ENCODE measurements around the gene HAUS1.

DNA sequence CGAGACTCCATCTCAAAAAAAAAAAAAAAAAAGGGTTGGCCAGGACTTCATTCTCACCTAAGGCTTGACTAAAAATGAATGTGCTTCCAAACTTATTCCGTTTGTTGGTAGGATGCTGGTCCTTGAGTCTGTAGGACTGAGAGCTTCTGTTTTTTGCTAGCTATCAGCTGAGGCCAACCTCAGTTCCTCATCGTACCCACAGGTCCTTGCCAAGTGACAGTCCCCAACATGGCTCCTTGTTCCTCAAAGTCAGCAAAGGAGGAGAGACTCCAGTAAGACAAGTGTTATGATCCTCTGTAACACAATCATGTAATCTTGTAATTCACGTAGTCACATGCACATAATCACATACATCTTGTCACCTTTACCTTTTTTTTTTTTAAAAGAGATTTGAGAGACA is 37.0 kb downstream of the HAUS1 start:
- TF ChIP-seq, protein P1, sequence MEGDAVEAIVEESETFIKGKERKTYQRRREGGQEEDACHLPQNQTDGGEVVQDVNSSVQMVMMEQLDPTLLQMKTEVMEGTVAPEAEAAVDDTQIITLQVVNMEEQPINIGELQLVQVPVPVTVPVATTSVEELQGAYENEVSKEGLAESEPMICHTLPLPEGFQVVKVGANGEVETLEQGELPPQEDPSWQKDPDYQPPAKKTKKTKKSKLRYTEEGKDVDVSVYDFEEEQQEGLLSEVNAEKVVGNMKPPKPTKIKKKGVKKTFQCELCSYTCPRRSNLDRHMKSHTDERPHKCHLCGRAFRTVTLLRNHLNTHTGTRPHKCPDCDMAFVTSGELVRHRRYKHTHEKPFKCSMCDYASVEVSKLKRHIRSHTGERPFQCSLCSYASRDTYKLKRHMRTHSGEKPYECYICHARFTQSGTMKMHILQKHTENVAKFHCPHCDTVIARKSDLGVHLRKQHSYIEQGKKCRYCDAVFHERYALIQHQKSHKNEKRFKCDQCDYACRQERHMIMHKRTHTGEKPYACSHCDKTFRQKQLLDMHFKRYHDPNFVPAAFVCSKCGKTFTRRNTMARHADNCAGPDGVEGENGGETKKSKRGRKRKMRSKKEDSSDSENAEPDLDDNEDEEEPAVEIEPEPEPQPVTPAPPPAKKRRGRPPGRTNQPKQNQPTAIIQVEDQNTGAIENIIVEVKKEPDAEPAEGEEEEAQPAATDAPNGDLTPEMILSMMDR (conservative IDR thresholded peaks at IDR 0.05; ENCODE audit: low read depth in 2 of 2), result no peak
- no peak for TF ChIP-seq POLR2AphosphoS5 (IDR thresholded peaks at IDR 0.05; ENCODE audit: low read depth)
- TF ChIP-seq, protein P2, sequence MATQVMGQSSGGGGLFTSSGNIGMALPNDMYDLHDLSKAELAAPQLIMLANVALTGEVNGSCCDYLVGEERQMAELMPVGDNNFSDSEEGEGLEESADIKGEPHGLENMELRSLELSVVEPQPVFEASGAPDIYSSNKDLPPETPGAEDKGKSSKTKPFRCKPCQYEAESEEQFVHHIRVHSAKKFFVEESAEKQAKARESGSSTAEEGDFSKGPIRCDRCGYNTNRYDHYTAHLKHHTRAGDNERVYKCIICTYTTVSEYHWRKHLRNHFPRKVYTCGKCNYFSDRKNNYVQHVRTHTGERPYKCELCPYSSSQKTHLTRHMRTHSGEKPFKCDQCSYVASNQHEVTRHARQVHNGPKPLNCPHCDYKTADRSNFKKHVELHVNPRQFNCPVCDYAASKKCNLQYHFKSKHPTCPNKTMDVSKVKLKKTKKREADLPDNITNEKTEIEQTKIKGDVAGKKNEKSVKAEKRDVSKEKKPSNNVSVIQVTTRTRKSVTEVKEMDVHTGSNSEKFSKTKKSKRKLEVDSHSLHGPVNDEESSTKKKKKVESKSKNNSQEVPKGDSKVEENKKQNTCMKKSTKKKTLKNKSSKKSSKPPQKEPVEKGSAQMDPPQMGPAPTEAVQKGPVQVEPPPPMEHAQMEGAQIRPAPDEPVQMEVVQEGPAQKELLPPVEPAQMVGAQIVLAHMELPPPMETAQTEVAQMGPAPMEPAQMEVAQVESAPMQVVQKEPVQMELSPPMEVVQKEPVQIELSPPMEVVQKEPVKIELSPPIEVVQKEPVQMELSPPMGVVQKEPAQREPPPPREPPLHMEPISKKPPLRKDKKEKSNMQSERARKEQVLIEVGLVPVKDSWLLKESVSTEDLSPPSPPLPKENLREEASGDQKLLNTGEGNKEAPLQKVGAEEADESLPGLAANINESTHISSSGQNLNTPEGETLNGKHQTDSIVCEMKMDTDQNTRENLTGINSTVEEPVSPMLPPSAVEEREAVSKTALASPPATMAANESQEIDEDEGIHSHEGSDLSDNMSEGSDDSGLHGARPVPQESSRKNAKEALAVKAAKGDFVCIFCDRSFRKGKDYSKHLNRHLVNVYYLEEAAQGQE (IDR thresholded peaks at IDR 0.05; ENCODE audit: unreplicated experiment), result no peak
- no peak for TF ChIP-seq EZH2 (IDR thresholded peaks at IDR 0.05; ENCODE audit: low read depth, unreplicated experiment)
- TF ChIP-seq EZH2phosphoT487 (IDR thresholded peaks at IDR 0.05; ENCODE audit: unreplicated experiment), result no peak
- TF ChIP-seq CREB1 (CRISPR knock-in tag; IDR thresholded peaks at IDR 0.05; ENCODE audit: low read depth), result no peak
- TF ChIP-seq JUNB (IDR thresholded peaks at IDR 0.05; ENCODE audit: unreplicated experiment), result no peak
- no peak for TF ChIP-seq ZNF331 (CRISPR knock-in tag; IDR thresholded peaks at IDR 0.05; ENCODE audit: low read depth)
- TF ChIP-seq STAT1 (IDR thresholded peaks at IDR 0.05; ENCODE audit: unreplicated experiment), result no peak
- TF ChIP-seq, protein P3, sequence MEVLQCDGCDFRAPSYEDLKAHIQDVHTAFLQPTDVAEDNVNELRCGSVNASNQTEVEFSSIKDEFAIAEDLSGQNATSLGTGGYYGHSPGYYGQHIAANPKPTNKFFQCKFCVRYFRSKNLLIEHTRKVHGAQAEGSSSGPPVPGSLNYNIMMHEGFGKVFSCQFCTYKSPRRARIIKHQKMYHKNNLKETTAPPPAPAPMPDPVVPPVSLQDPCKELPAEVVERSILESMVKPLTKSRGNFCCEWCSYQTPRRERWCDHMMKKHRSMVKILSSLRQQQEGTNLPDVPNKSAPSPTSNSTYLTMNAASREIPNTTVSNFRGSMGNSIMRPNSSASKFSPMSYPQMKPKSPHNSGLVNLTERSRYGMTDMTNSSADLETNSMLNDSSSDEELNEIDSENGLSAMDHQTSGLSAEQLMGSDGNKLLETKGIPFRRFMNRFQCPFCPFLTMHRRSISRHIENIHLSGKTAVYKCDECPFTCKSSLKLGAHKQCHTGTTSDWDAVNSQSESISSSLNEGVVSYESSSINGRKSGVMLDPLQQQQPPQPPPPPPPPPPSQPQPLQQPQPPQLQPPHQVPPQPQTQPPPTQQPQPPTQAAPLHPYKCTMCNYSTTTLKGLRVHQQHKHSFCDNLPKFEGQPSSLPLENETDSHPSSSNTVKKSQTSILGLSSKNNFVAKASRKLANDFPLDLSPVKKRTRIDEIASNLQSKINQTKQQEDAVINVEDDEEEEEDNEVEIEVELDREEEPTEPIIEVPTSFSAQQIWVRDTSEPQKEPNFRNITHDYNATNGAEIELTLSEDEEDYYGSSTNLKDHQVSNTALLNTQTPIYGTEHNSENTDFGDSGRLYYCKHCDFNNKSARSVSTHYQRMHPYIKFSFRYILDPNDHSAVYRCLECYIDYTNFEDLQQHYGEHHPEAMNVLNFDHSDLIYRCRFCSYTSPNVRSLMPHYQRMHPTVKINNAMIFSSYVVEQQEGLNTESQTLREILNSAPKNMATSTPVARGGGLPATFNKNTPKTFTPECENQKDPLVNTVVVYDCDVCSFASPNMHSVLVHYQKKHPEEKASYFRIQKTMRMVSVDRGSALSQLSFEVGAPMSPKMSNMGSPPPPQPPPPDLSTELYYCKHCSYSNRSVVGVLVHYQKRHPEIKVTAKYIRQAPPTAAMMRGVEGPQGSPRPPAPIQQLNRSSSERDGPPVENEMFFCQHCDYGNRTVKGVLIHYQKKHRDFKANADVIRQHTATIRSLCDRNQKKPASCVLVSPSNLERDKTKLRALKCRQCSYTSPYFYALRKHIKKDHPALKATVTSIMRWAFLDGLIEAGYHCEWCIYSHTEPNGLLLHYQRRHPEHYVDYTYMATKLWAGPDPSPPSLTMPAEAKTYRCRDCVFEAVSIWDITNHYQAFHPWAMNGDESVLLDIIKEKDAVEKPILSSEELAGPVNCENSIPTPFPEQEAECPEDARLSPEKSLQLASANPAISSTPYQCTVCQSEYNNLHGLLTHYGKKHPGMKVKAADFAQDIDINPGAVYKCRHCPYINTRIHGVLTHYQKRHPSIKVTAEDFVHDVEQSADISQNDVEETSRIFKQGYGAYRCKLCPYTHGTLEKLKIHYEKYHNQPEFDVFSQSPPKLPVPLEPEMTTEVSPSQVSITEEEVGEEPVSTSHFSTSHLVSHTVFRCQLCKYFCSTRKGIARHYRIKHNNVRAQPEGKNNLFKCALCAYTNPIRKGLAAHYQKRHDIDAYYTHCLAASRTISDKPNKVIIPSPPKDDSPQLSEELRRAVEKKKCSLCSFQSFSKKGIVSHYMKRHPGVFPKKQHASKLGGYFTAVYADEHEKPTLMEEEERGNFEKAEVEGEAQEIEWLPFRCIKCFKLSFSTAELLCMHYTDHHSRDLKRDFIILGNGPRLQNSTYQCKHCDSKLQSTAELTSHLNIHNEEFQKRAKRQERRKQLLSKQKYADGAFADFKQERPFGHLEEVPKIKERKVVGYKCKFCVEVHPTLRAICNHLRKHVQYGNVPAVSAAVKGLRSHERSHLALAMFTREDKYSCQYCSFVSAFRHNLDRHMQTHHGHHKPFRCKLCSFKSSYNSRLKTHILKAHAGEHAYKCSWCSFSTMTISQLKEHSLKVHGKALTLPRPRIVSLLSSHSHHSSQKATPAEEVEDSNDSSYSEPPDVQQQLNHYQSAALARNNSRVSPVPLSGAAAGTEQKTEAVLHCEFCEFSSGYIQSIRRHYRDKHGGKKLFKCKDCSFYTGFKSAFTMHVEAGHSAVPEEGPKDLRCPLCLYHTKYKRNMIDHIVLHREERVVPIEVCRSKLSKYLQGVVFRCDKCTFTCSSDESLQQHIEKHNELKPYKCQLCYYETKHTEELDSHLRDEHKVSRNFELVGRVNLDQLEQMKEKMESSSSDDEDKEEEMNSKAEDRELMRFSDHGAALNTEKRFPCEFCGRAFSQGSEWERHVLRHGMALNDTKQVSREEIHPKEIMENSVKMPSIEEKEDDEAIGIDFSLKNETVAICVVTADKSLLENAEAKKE (CRISPR knock-in tag; IDR thresholded peaks at IDR 0.05), result no peak
- no peak for TF ChIP-seq ZNF114 (CRISPR knock-in tag; IDR thresholded peaks at IDR 0.05)

All from GM23338 (cell line).